CD14-positive monocyte (primary cell): ENCODE measurements around the gene TXNL4A. TPM values are rescaled to one million over a fixed set of nuclear protein-coding genes. Genes with fewer than 3 reads are reported as not detected.

Source experiments
- DNase-seq, 3 donors: peaks; one replicate each; pipeline ENCODE4 v3.0.0-alpha.2; 2011 to 2022
- H2AFZ ChIP-seq: 2 replicates; pipeline ENCODE4 v1.6.0; 2012; ENCODE audit warnings: mild to moderate bottlenecking, low read depth, low read length, inconsistent platforms; ENCODE audit not compliant: insufficient read depth, poor library complexity, severe bottlenecking
- H3K27ac ChIP-seq, 2 donors: 1 replicate in 1 of 2; 2 replicates in 1 of 2; pipeline ENCODE4 v1.5.1; 2012 to 2013; ENCODE audit warnings: low read length in 2 of 2, control low read depth in 1 of 2, inconsistent platforms in 1 of 2, low read depth in 1 of 2, mild to moderate bottlenecking in 1 of 2
- H3K27me3 ChIP-seq, 2 donors: one replicate each; pipeline versions ENCODE4 v1.6.0 to v1.6.1; 2011 to 2013; ENCODE audit warnings: low read length in 2 of 2; ENCODE audit not compliant: control insufficient read depth in 2 of 2, insufficient read depth in 2 of 2
- H3K36me3 ChIP-seq, 2 donors: replicated peaks in 1 of 2; 1 replicate in 1 of 2; 2 replicates in 1 of 2; pipeline versions ENCODE4 v1.5.1 to v1.6.1; 2012 to 2013; ENCODE audit warnings: low read length in 2 of 2, control low read depth in 1 of 2, inconsistent platforms in 1 of 2, mild to moderate bottlenecking in 1 of 2; ENCODE audit not compliant: insufficient read depth in 2 of 2, control insufficient read depth in 1 of 2
- H3K4me1 ChIP-seq, 2 donors: 1 replicate in 1 of 2; 2 replicates in 1 of 2; pipeline versions ENCODE4 v1.5.1 to v1.6.1; 2012 to 2013; ENCODE audit warnings: low read length in 2 of 2, control low read depth in 1 of 2, inconsistent platforms in 1 of 2, mild to moderate bottlenecking in 1 of 2, moderate library complexity in 1 of 2; ENCODE audit not compliant: insufficient read depth in 2 of 2, control insufficient read depth in 1 of 2
- H3K4me2 ChIP-seq: replicated peaks from 2 replicates; pipeline ENCODE3; 2012; ENCODE audit warnings: low read length, moderate library complexity, mild to moderate bottlenecking; ENCODE audit not compliant: poor library complexity, severe bottlenecking; ENCODE audit errors: extremely low read depth
- H3K4me3 ChIP-seq, 3 experiments: fragments of 200-600 bp in 1 of 3; sonication (generic) in 1 of 3; replicated peaks in 1 of 3; 1 replicate in 2 of 3; 2 replicates in 1 of 3; pipeline ENCODE4 v1.5.1; 2011 to 2013; ENCODE audit warnings: low read length in 3 of 3, mild to moderate bottlenecking in 3 of 3, control low read depth in 2 of 3, low read depth in 2 of 3, inconsistent platforms in 1 of 3, moderate library complexity in 1 of 3
- H3K79me2 ChIP-seq: 2 replicates; pipeline ENCODE4 v1.6.0; 2012; ENCODE audit warnings: mild to moderate bottlenecking, control low read depth, inconsistent platforms, low read length, moderate library complexity; ENCODE audit not compliant: insufficient read depth
- H3K9ac ChIP-seq: 2 replicates; pipeline ENCODE4 v1.6.0; 2017; ENCODE audit warnings: low read length, mild to moderate bottlenecking; ENCODE audit not compliant: insufficient read depth, poor library complexity, severe bottlenecking
- H3K9me3 ChIP-seq, 2 donors: replicated peaks in 1 of 2; 1 replicate in 1 of 2; 2 replicates in 1 of 2; pipeline versions ENCODE4 v1.5.1 to v1.6.1; 2012 to 2013; ENCODE audit warnings: low read length in 2 of 2, control low read depth in 1 of 2; ENCODE audit not compliant: control insufficient read depth in 1 of 2, insufficient read depth in 1 of 2
- H4K20me1 ChIP-seq: 2 replicates; pipeline ENCODE4 v1.6.0; 2012; ENCODE audit warnings: mild to moderate bottlenecking, low read length, control low read depth, moderate library complexity; ENCODE audit not compliant: insufficient read depth
- H3K27ac Mint-ChIP-seq, 7 donors: one replicate each; pipeline ENCODE4 v1.8.0; 2020; ENCODE audit warnings: mild to moderate bottlenecking in 7 of 7, mixed read lengths in 7 of 7, moderate library complexity in 6 of 7, inconsistent platforms in 2 of 7
- H3K27me3 Mint-ChIP-seq, 3 donors: one replicate each; pipeline ENCODE4 v1.8.0; 2021 to 2022; ENCODE audit warnings: low read depth in 3 of 3, mild to moderate bottlenecking in 3 of 3, mixed read lengths in 3 of 3, moderate library complexity in 3 of 3, inconsistent platforms in 1 of 3
- H3K36me3 Mint-ChIP-seq, 2 donors: one replicate each; pipeline ENCODE4 v1.8.0; 2020; ENCODE audit warnings: mixed read lengths in 2 of 2, inconsistent platforms in 1 of 2, mild to moderate bottlenecking in 1 of 2
- H3K4me1 Mint-ChIP-seq: one replicate; pipeline ENCODE4 v1.8.0; 2020; ENCODE audit warnings: mild to moderate bottlenecking, mixed read lengths
- H3K4me3 Mint-ChIP-seq, 2 donors: one replicate each; pipeline ENCODE4 v1.8.0; 2020; ENCODE audit warnings: mild to moderate bottlenecking in 2 of 2, mixed read lengths in 2 of 2, moderate library complexity in 1 of 2
- H3K9me3 Mint-ChIP-seq, 7 donors: one replicate each; pipeline ENCODE4 v1.8.0; 2020 to 2022; ENCODE audit warnings: mixed read lengths in 7 of 7, mild to moderate bottlenecking in 6 of 7, moderate library complexity in 6 of 7, inconsistent platforms in 2 of 7
- WGBS: methylation state at CpG from one replicate; pipeline ENCODE4 v1.1.5; 2013; ENCODE audit warnings: missing lambda C conversion rate; ENCODE audit not compliant: insufficient coverage; 5-methylcytosine and 5-hydroxymethylcytosine counted together
- intact Hi-C, 2 donors: fragments of 100-400 bp; cut with micrococcal nuclease; formaldehyde crosslinking; loops; one replicate each; pipeline versions ENCODE4 v1.15.0 to v1.15.1; 2023
- polyA plus RNA-seq, 3 donors: library from polyadenylated mRNA; depleted of rRNA in 1 of 3; unstranded in 2 of 3; stranded (reverse) in 1 of 3; fragments of 300-500 nt in 2 of 3; fragments of >200 nt in 1 of 3; fragmentation: Illumina TruSeq in 2 of 3; gene quantifications; 1 replicate in 2 of 3; 2 replicates in 1 of 3; pipeline ENCODE4 v1.2.3, GENCODE V29; 2012 to 2021
- TF ChIP-seq, protein P1 (sequence below): fragments of 200-600 bp; IDR thresholded peaks from one replicate; pipeline ENCODE4 v1.8.0; 2022; ENCODE audit warnings: antibody characterized with exemption, mild to moderate bottlenecking

TXNL4A gene
- polyA plus RNA-seq, 3 donors = 34.5 to 192 (median 150) TPM

DNA sequence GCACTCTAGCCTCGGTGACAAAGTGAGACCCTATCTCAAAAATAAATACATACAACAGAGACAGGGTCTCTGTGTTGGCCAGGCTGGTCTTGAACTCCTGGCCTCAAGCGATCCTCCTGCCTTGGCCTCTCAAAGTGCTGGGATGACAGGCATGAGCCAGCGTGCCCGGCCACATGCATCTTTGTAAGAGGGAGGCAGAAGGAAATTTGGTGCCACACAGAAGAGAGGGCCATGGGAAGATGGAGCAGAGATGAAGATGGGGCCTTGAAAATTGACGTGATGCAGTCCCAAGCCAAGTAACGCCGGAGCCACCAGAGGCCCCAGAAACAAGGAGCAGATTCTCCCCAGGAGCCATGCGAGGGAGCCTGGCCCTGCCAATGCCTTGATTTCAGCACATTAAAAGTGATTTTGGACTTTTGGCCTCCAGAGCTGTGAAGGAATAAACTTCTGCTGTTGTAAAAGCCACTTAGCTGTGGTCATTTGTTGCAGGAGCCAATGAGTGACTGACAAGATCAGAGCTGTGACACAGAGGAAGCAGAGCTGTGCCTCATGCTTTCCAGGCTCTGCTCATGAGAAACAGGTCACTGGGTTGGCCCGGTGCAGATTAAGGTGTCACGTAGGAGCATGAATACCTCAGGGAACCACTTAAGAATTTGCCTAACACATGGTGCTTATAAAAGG is 34.3 kb downstream of the TXNL4A start:
- H3K9me3 Mint-ChIP-seq = peaks cover 0 to 3% (median 0%) of the 10 kb centered on the region in 7 donors
- Histone ChIP-seq H3K4me1 (peaks cover 24 to 31% of the 10 kb centered on the region in 2 donors), H2AFZ (no peak overlapping the region), H3K9me3 (no peaks in the 10 kb centered on the region), H3K79me2 (peaks cover 20% of the 10 kb centered on the region), H3K4me2 (no peak overlapping the region), H3K27ac (no peak overlapping the region), H3K4me3 (no peak overlapping the region), H3K27me3 (peaks cover 0 to 2% of the 10 kb centered on the region in 2 donors), H4K20me1 (peaks cover 16% of the 10 kb centered on the region), H3K36me3 (peaks cover under 1% of the 10 kb centered on the region in 2 donors), H3K9ac (no peak overlapping the region)
- TF ChIP-seq, protein P1, sequence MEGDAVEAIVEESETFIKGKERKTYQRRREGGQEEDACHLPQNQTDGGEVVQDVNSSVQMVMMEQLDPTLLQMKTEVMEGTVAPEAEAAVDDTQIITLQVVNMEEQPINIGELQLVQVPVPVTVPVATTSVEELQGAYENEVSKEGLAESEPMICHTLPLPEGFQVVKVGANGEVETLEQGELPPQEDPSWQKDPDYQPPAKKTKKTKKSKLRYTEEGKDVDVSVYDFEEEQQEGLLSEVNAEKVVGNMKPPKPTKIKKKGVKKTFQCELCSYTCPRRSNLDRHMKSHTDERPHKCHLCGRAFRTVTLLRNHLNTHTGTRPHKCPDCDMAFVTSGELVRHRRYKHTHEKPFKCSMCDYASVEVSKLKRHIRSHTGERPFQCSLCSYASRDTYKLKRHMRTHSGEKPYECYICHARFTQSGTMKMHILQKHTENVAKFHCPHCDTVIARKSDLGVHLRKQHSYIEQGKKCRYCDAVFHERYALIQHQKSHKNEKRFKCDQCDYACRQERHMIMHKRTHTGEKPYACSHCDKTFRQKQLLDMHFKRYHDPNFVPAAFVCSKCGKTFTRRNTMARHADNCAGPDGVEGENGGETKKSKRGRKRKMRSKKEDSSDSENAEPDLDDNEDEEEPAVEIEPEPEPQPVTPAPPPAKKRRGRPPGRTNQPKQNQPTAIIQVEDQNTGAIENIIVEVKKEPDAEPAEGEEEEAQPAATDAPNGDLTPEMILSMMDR = no peak
- H3K4me1 Mint-ChIP-seq = peaks cover 29% of the 10 kb centered on the region
- intact Hi-C loops = loop anchor here (5.0 to 10.0 kb wide), 4 partner anchors 33 to 159 kb away; partner anchors contain the start of genes RBFA (in 2 of the 2), TXNL4A (in 2 of the 2) and KCNG2 (in 1 of the 2)
- peaks cover 4 to 14% (median 5%) of the 10 kb centered on the region in 3 donors for H3K27me3 Mint-ChIP-seq
- peak in 1 of 3 donors; percentile 28 for DNase-seq
- H3K4me3 Mint-ChIP-seq = no peak overlapping the region
- WGBS = 88% methylated on average over 7 of the region's 10 CpGs
- peaks cover under 1 to 6% of the 10 kb centered on the region in 2 donors for H3K36me3 Mint-ChIP-seq
- H3K27ac Mint-ChIP-seq = peak overlapping the region in 2 of 7 donors; percentile 56 to 74

DNA sequence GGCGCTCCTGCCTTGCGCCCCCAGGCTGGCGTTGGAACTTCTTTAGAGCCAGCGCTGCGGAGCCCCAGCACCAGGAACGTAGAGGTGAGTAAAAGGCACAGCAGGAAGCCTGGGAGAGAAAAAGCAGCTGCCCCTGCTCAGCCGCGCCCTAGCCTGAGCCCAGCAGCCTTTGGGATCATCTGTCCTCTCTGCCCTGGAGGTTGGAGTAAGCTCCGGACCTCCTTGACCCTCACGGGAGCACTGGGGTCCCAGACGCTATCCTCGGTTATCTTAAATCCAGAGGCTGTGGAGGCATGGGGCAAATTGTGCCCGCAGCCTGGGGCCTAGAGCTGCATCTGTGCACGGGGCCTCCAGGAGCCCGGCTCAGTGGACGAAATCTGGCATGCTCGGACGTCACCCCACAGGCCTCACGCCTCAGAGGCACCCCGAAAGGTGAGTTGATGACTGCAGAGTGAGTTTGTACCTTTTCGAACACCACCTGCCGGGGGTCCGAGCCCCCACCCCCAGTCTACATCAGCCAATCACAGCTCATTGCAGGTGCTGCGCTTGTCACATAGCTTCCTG is 35.3 kb downstream of the TXNL4A start:
- Histone ChIP-seq H2AFZ (no peak overlapping the region), H4K20me1 (peaks cover 27% of the 10 kb centered on the region), H3K9ac (no peak overlapping the region), H3K27ac (no peak overlapping the region), H3K4me2 (no peak overlapping the region), H3K79me2 (peaks cover 30% of the 10 kb centered on the region), H3K4me3 (no peak overlapping the region), H3K9me3 (no peaks in the 10 kb centered on the region), H3K27me3 (peaks cover 0 to 2% of the 10 kb centered on the region in 2 donors), H3K36me3 (peaks cover 3 to 11% of the 10 kb centered on the region in 2 donors), H3K4me1 (peaks cover 29 to 41% of the 10 kb centered on the region in 2 donors)
- 91% methylated on average over 19 of the region's 24 CpGs for WGBS
- Mint-ChIP-seq H3K27ac (no peak overlapping the region), H3K4me3 (no peak overlapping the region), H3K27me3 (peaks cover 4 to 14% (median 8%) of the 10 kb centered on the region in 3 donors), H3K4me1 (peaks cover 39% of the 10 kb centered on the region), H3K36me3 (peaks cover 11 to 16% of the 10 kb centered on the region in 2 donors), H3K9me3 (peaks cover 0 to 3% (median 0%) of the 10 kb centered on the region in 7 donors)
- intact Hi-C loops = loop anchor here (5.0 to 10.0 kb wide), 4 partner anchors 34 to 158 kb away; partner anchors contain the start of genes RBFA (in 2 of the 2), TXNL4A (in 2 of the 2) and KCNG2 (in 1 of the 2)
- no peak for DNase-seq
- TF ChIP-seq, protein P1 = no peak
